Thyroid gland (tissue), 4 donors: ENCODE results near the gene SLC35B2.

Experiments
- POLR2A ChIP-seq, 2 donors: fragments of 450-650 bp; IDR thresholded peaks; one replicate each; pipeline ENCODE4 v1.6.1; 2017; ENCODE audit warnings: antibody characterized with exemption in 2 of 2, mild to moderate bottlenecking in 2 of 2, moderate library complexity in 1 of 2
- TF ChIP-seq, protein P1 (sequence below), 6 experiments: fragments of 200-600 bp in 3 of 6; fragments of 450-650 bp in 3 of 6; sonication (generic) in 3 of 6; IDR thresholded peaks; one replicate each; pipeline ENCODE4 v1.5.1; 2016 to 2019; ENCODE audit warnings: antibody characterized with exemption in 6 of 6, mild to moderate bottlenecking in 2 of 6, inconsistent platforms in 1 of 6, moderate library complexity in 1 of 6

DNA sequence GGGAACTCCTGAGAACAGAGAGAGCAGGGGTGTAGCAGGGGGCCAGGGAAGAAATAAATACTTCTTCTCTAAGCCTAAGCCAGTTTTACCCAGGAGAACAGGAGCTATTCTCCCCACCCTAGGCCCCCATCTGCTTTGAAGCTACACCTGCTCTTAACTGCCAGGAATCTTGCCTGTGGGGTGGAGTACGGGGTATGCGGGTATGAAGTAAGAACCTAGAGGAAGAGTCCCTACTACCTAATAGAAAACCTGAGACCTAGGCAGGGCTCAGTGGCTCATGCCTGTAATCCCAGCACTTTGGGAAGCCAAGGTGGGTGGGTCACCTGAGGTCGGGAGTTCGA lies 32.4 kb downstream of the SLC35B2 start:
- TF ChIP-seq, protein P1, sequence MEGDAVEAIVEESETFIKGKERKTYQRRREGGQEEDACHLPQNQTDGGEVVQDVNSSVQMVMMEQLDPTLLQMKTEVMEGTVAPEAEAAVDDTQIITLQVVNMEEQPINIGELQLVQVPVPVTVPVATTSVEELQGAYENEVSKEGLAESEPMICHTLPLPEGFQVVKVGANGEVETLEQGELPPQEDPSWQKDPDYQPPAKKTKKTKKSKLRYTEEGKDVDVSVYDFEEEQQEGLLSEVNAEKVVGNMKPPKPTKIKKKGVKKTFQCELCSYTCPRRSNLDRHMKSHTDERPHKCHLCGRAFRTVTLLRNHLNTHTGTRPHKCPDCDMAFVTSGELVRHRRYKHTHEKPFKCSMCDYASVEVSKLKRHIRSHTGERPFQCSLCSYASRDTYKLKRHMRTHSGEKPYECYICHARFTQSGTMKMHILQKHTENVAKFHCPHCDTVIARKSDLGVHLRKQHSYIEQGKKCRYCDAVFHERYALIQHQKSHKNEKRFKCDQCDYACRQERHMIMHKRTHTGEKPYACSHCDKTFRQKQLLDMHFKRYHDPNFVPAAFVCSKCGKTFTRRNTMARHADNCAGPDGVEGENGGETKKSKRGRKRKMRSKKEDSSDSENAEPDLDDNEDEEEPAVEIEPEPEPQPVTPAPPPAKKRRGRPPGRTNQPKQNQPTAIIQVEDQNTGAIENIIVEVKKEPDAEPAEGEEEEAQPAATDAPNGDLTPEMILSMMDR (IDR thresholded peaks at IDR 0.05): no peak
- TF ChIP-seq POLR2A (IDR thresholded peaks at IDR 0.05): no peak
